ENCODE data around the gene ATOH1.

ATOH1 gene

GRCh38 chr4:93835929-93836328 lies 7.4 kb downstream of the ATOH1 start:
- DNase-seq, result no peak

GRCh38 chr4:93839704-93840103 lies 11.2 kb downstream of the ATOH1 start:
- DNase-seq, result no peak

GRCh38 chr4:93841803-93842345 lies 13.3 kb downstream of the ATOH1 start:
- DNase-seq, result no peak

GRCh38 chr4:93842601-93843252 lies 14.2 kb downstream of the ATOH1 start:
- DNase-seq, result no peak

- DNase-seq, result no peak
These were observed 15.2 kb downstream of the ATOH1 start for GRCh38 chr4:93843772-93844171.

GRCh38 chr4:93852680-93853079 lies 24.1 kb downstream of the ATOH1 start:
- DNase-seq, result no peak

GRCh38 chr4:93855926-93856325 lies 27.4 kb downstream of the ATOH1 start:
- no peak for DNase-seq

GRCh38 chr4:93865650-93866049 lies 37.1 kb downstream of the ATOH1 start:
- DNase-seq, result no peak

GRCh38 chr4:93867416-93868001 lies 39.0 kb downstream of the ATOH1 start:
- DNase-seq, result no peak

GRCh38 chr4:93870876-93871458 lies 42.4 kb downstream of the ATOH1 start:
- no peak for DNase-seq

- DNase-seq, result no peak
These were observed 48.2 kb downstream of the ATOH1 start for GRCh38 chr4:93876754-93877153.

GRCh38 chr4:93878566-93878965 lies 50.0 kb downstream of the ATOH1 start:
- no peak for DNase-seq

GRCh38 chr4:93879919-93880318 lies 51.4 kb downstream of the ATOH1 start:
- DNase-seq, result no peak
